GM11168 (cell line): Measurements from ENCODE around the gene KCNG4.
"Not testable (repeated sequence)": the region's sequence is repeated elsewhere in the genome, so short reads cannot be mapped to it uniquely, and the experiment has no call there.

ENCODE experiments used
- in situ Hi-C: fragments of 300-500 bp; cut with MboI; formaldehyde crosslinking; loops from one replicate; pipeline ENCODE4 v1.12.0; 2022; ENCODE audit warnings: low sequenced_read_pairs; ENCODE audit not compliant: unreplicated experiment

Gene KCNG4

DNA sequence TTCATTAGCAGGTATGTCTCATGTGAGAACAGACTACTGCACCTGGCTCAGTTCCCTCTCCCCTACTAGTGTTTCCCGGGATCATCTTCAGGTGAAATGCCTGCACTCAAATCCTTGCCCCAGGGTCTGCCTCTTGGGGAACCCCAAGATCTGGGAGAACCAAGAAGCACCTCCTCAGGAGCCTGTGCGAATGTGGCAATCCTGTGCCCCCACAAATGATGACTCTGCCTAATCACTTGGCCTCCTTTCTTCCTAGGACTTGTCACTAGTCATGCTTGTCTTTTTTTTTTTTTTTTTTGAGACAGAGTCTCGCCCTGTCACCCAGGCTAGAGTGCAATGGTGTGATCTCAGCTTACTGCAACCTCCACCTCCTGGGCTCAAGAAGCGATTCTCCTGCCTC, 27.2 kb downstream of the KCNG4 start:
- in situ Hi-C loops, result no loop called here

DNA sequence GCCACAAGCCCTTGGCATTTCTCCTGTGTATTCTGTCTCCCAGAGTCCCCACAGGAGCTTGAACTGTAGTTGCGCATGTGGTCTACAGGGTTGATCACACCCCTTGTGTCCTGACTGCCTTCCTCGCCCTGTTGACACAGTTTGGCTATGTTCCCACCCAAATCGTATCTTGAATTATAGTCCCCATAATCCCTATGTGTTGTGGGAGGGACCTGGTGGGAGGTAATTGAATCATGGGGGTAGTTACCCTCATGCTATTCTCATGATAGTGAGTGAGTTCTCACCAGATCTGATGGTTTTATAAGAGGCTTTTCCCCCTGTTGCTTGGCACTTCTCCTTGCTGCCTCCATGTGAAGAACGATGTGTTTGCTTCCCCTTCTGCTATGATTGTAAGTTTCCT, 27.7 kb downstream of the KCNG4 start:
- in situ Hi-C loops, result no loop called here

DNA sequence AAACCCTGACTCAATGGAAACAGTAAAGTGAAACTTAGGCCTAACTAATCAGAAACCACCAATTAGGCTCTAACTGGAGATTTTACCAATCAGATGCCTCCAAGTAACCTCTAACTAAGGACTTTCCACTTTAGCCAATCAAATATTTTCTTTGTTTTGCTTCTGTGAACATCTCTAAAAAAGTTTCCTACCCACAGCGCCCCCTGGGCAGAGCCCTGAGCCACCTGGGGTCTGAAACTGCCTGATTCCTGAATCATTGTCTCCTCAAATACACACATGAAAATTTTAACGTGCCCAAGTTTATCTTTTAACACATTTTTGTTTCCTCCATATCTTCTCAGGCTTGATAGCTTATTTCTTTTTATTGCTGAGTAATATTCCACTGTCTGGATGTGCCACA, 29.8 kb downstream of the KCNG4 start:
- in situ Hi-C loops, result no loop called here

DNA sequence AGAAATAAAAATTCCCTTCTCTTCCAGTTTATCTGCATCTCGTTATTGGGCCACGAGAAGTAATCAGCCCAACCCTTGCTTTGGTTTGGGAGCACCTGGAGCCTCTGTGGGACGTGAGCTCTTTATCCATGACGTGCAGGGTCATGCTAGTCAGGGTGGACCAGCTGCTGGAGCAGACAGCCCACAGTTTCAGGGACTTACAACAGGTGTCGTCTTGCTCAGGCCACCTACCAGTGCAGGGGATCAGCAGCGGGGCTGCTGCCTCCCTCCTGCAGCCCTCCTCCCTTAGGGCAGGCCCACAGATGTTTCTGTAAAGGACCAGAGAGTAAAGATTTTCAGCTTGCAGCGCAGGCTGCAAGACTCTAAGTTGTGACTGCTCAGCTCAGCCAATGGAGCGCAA, 31.9 kb downstream of the KCNG4 start:
- in situ Hi-C loops, result no loop called here

DNA sequence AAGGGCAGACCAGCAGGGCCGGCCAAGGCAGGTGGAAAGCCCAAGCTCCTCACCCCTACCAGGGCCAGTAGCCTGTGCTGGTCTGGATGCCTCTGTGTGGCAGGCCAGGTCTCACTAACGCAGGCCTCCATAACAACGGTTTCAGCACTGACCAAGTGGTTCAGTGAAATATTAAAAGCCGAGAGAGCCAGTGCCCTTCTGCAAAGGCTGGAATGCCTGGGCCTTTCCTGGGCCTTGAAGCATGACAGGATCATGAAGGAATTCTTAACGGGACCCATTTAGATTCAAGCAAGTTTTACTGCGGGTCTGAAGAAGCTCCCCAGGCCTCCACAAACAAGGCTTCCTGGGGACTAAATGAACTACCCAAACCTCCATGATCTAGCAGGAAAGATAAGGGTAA, 32.6 kb downstream of the KCNG4 start:
- in situ Hi-C loops, result no loop called here

DNA sequence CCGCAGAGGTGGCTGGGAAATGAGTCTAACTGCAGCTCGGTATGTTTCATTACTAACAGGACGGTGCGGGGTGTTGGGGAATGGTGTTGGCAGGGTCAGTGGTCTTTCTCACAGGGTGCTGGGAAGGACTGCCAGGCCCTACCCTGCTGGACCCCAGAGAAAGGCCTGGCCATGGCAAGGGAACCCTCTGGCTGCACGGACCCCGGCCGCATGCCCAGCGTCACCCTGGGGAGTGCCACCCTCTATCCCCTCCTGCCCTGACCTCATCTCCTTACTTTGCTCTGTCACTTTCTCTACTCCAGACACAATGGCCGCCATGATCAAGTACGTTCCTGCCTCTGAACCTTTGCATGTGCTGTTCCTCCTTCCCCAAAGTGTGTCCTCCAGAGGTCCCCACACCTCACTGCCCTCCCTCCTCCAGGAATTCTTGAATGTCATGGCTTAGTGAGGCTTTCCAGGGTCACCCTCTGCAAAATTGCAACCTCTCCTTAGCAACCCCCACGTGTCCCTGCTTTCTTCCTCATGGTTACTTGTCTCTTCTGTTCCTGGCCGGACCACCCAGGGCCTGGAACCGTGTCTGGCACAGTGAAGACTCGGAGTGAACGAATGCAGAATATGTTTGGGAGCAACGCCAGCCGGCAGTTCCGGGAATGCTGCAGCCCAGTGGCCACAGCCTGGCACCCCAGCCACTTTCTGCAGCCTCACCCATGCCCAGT, 33.7 kb downstream of the KCNG4 start:
- in situ Hi-C loops, result no loop called here

DNA sequence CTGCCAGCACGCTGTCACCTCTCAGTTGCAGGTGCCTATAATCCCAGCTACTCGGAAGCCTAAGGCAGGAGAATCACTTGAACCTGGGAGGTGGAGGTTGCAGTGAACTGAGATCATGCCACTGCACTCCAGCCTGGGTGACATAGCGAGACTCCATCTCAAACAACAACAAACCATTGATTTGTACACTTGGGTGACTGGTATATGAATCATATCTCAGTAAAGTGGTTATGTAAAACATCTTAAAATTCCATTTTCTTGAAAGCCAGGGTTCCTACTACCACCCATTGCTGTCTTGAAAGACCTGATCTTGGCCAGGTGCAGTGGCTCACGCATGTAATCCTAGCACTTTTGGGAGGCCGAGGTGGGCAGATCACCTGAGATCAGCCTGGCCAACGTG, 34.7 kb downstream of the KCNG4 start:
- in situ Hi-C loops, result not testable (repeated sequence)

DNA sequence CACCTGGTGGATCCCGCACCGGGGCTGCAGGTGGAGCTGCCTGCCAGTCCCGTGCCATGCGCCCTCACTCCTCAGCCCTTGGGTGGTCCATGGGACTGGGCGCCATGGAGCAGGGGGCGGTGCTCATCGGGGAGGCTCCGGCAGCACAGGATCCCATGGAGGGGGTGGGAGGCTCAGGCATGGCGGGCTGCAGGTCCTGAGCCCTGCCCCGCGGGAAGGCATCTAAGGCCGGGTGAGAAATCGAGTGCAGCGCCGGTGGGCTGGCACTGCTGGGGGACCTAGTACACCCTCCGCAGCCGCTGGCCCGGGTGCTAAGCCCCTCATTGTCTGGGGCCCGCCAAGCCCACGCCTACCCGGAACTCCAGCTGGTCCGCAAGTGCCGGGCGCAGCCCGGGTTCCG, 35.3 kb downstream of the KCNG4 start:
- in situ Hi-C loops, result not testable (repeated sequence)

DNA sequence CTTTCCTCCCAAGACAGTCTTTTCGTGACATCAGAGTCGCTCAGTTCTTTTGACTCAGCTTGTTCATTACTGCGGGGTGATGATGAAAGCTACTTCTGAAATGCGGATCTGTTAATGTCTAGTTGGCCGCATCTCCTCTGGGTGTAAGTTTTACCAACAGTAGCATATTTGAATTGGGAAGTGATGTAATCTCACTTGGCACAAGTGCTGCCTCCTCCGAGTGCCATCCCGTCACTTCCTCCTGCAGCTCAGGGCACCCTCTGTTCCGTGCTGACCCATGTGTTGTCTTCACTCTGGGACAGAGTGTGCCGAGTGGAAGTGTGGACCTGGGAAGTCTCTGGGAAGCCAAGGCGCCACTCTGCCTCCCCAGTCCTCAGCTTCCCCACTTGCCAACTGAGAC, 40.0 kb downstream of the KCNG4 start:
- in situ Hi-C loops, result loop anchor here (25.0 kb wide), 1 partner anchor 238 kb away; the partner anchor contains the start of genes NECAB2 and OSGIN1

DNA sequence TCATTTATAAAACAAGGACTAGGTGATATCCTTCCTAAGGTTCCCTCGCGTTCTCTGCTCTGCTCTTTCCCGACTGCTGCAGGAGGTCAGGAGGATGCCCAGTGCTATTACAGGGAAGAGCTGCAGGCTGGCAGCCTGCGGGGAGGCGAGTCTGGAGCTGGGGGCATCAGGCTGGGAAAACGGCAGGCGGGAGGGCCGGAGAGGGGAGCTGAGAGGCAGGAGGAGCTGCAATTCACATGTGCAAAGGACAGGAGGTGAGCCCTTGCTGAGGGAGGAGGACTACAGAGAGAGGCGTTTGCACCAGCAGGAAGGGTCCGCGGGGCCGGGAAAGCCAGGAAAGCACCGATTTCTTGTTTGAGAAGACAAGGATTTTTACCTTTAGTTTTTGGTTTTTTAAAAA, 40.7 kb downstream of the KCNG4 start:
- in situ Hi-C loops, result loop anchor here (25.0 kb wide), 1 partner anchor 237 kb away; the partner anchor contains the start of genes NECAB2 and OSGIN1

DNA sequence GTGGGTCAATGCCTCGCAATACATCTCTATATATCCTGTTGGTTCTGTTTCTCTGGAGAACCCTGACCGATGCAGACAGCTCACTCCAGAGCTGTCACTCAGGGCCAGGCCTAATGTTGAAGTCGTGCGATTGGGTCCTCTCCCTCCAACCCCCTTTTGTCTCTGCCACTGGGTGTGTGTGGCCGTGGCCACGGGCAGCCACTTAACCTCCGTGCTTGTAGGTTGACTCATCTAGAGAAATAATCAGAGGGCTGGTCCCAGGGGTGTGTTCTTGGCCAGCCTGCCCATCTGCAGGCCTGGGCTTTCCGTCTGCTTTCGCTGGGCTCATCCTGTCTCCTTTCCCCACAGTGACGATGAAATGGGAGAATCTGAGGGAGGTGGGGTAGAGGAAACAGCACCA, 41.4 kb downstream of the KCNG4 start:
- in situ Hi-C loops, result loop anchor here (25.0 kb wide), 1 partner anchor 236 kb away; the partner anchor contains the start of genes NECAB2 and OSGIN1

DNA sequence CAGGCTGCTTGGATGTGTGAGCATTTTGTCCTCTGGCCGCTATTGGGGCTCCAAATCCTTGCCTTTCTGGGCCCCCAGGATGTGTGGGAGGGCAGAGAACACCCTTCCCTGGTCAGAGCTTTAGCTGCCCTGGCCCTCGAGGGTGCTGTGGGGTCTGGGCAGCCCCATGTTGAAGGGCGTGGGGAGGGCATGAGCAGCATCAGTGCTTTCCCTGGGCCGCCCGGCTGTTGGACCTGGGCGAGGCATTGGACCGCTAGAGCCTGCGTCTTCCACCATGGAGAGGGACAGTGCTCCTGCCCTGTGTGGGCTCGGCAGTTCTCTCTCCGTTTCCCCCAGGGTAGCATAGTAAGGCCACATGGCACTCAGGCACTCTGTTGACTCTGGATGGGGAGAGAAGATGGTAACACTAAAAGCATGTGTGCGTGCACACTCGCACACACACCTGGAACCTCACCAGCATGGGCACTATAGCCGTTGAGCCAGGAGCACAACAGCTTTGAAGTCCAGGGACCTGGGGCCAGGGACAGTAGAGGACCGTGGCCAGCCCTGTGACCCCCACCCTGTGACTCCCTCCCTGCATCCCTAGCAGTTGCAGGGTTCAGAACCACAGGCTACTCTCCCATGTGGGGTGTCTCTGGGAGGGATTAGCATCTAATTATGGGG, 42.2 kb downstream of the KCNG4 start:
- in situ Hi-C loops, result loop anchor here (25.0 kb wide), 1 partner anchor 235 kb away; the partner anchor contains the start of genes NECAB2 and OSGIN1

DNA sequence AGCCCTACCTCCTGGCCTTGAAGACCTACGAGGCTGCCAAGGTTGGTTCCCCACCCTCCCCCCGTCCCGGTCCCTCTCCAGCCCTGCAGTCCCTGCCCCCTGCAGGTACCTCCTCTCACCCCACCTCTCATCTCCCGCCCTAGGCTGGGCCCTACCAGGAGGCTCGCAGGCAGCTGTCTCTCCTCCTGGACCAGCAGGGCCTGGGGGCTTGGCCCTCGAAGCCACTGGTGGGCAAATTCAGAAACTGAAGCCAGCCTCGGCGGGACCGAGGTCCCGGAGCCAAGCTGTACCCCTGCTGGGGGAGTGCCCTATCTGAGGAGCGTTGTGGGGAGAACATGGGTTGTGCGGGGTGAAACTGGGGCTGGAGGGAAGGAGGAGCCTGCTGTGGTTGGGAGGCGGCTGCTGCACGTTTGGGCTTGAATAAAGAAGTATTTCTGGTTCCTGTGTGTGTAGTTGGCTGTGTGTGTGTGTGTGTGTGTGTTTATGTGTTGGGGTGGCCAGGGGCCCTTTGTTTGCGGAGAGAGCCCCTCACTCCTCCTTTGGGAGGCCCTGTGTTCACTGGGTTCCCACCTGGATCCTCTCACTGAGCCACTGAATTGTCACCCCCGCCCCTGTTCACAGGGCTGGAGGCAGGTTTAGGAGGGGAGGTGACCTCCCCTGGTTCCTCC, 43.0 kb downstream of the KCNG4 start:
- in situ Hi-C loops, result loop anchor here (25.0 kb wide), 1 partner anchor 235 kb away; the partner anchor contains the start of genes NECAB2 and OSGIN1

DNA sequence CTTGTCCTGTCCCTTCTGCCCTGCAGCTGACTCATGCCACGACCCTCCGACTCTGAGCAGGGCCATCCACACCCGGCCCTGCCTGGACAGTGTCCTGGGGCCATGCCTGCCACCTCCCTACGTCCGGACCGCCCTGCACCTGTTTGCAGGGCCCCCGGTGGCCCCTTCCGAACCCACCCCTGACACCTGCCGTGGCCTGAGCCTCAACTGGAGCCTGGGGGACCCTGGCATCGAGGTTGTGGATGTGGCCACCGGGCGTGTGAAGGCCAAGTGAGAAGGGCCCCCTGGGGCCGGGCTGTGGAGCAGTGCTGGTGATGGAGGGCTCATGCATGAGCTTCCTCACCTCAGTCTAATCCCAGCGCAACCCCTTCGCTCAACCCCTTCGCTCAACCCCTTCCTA, 43.7 kb downstream of the KCNG4 start:
- in situ Hi-C loops, result loop anchor here (25.0 kb wide), 1 partner anchor 234 kb away; the partner anchor contains the start of genes NECAB2 and OSGIN1

DNA sequence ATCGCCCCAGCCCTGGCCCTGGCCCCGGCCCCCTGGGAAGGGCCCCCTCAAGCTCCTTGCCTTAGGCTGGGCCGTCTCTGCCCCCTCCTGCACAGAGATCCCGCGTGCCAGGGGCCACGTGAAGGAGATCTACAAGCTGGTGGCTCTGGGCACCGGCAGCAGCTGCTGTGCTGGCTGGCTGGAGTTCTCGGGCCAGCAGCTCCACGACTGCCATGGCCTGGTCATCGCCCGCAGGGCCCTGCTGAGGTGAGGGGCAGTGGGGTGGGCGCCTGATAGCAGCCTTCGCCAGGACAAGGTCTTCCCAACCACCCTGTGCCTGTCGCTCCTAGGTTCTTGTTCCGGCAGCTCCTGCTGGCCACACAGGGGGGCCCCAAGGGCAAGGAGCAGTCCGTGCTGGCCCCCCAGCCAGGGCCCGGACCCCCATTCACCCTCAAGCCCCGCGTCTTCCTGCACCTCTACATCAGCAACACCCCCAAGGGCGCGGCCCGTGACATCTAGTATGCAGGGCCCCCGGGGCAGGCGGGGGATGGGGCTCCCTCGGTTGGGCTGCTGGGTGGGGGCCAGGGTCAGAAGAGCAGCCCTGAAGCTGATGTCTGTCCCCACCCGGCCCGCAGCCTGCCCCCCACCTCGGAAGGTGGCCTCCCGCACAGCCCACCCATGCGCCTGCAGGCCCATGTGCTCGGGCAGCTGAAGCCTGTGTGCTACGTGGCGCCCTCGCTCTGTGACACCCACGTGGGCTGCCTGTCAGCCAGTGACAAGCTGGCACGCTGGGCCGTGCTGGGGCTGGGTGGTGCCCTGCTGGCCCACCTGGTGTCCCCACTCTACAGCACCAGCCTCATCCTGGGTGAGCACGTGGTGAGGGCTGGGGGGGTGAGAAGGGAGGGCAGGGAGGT, 44.4 kb downstream of the KCNG4 start:
- in situ Hi-C loops, result loop anchor here (25.0 kb wide), 1 partner anchor 233 kb away; the partner anchor contains the start of genes NECAB2 and OSGIN1

DNA sequence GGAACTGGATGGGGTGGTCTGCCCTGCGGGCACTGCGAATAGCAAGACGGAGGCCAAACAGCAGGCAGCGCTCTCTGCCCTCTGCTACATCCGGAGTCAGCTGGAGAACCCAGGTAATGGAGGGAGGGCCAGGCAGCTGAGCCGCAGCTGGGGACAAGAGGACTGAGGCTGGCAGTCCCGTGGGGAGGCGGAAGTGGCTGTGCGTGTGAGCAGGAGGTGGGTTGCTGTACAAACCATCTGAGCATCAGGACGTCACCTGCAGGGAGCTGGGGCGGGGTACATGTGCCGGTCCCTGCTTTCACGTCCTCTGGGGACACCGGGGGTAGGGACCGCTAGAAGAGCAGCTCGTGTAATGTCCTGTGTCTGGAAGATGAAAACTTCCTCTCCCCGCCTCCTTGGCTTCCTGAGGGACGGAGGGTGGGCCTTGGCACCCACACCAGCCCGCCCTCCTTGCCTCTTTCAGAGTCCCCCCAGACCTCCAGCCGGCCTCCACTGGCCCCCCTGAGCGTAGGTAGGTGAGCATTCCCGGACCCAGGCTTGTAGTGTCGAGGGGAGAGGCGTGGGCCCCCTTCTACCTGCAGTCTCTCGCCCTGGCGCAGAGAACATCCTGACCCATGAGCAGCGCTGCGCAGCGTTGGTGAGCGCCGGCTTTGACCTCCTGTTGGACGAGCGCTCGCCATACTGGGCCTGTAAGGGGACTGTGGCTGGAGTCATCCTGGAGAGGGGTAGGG, 45.2 kb downstream of the KCNG4 start:
- in situ Hi-C loops, result loop anchor here (25.0 kb wide), 1 partner anchor 232 kb away; the partner anchor contains the start of genes NECAB2 and OSGIN1

DNA sequence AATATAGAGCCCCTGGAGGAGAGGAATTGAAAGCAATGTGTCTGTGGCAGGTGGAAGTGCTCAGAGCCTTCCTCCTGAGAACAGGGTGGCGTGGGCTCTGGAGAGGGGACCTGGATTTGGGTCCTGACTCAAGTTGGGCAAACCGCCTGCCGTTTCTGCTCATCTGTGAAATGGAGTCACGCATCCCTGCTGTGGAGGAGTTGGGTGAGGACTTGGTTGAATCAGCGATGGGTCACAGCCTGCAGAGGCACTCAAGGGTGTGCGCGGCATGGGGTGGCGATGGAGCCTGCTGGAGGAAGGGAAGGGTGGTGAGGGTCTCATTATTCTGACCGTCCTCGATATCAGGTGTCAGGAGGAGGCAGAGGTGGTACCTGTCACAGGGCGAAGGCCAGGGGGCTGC, 45.8 kb downstream of the KCNG4 start:
- in situ Hi-C loops, result loop anchor here (25.0 kb wide), 1 partner anchor 232 kb away; the partner anchor contains the start of genes NECAB2 and OSGIN1

DNA sequence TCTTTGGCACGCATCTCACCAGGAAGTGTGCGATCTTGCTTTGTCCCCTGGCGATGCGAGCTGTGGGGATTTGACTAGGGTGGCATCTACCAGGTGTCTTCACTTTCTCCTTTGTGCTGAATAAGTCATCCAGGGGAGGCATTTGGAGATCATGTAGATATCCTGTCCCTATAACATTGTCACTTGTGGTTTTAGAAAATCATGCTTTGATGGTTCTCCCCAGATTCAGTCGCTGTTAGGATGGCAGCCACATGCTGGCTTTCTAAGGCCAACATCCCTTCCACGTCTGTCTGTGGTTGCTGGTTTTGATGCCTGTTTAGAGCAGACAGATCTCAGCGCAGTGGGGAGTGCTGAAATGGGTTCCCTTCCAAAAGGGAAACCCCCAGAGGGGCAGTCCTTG, 46.3 kb downstream of the KCNG4 start:
- in situ Hi-C loops, result loop anchor here (25.0 kb wide), 1 partner anchor 231 kb away; the partner anchor contains the start of genes NECAB2 and OSGIN1

DNA sequence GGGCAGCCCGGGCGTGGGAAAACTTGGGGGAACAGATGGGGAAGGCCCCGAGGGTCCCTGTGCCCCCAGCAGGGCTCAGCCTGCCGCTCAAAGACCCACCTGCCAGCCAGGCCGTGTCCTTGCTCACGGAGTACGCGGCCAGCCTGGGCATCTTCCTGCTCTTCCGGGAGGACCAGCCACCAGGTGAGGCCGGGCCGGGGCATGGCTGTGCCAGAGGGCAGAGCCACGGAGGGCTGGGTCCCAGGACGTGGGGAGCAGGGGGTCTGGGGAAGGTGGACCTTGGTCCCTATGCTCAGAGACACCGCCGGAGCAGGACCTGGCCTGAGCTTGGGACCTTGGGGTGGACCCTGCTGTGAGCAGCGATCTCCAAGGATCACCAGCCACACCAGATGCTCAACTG, 48.3 kb downstream of the KCNG4 start:
- in situ Hi-C loops, result loop anchor here (25.0 kb wide), 1 partner anchor 229 kb away; the partner anchor contains the start of genes NECAB2 and OSGIN1
